HG03066 (cell line): ENCODE data around the gene CHM.
"Not testable (repeated sequence)": the region's sequence is repeated elsewhere in the genome, so short reads cannot be mapped to it uniquely, and the experiment has no call there.

Source experiments
- ATAC-seq: cut with Tn5 transposase; IDR thresholded peaks from one replicate; pipeline ENCODE4 v1.9.1; 2021; ENCODE audit warnings: low read depth; ENCODE audit not compliant: unreplicated experiment

Gene CHM

DNA sequence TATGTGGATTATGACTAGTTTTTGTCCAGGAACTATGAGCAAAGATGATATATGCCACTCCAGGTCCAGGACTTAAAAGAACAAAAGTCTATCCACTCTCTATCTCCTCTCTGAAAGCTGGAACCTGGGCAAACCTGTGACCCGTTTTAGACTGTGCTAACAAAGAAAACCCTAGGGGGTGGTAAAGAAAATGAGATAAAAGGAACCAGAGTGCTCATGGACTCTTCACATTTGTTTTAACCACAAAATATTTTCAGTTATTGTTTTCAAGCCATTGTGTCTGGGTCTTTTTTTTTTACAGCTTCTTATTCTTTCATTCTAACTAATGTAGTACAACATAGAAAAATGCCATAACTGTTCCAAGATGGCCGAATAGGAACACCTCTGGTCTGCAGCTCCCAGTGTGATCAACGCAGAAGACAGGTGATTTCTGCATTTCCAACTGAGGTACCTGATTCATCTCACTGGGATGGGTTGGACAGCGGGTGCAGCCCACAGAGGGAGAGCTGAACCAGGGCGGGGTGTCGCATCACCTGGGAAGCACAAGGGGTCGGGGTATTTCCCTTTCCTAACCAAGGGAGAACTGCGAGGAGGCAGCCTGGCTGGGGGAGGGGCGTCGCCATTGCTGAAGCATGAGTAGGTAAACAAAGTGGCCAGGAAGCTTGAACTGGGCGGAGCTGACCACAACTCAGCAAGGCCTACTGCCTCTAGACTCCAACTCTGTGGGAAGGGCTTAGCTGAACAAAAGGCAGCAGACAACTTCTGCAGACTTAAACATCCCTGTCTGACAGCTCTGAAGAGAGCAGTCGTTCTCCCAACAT lies 45.1 kb downstream of the CHM start:
- ATAC-seq, result no peak

DNA sequence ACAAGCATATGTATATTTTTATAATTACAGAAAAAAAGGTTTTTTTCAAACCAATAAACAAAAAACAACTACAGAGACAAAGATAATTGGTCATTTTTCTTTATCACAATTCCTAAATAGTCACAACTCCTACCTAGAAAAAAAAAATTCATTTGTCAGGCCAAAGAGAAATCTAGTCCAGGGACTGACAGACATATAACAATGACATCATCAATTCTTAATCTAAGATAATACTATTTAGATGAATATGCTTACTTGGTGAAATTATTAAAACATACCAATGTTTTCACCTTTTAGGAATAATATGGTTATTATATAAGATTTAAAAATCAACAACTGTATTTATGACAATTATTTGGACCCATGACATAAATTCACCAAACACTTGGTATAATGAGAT lies 48.4 kb downstream of the CHM start:
- ATAC-seq, result no peak

GRCh38 chrX:85996555-85996954 lies 50.8 kb downstream of the CHM start:
- ATAC-seq, result no peak

GRCh38 chrX:85995641-85996040 lies 51.7 kb downstream of the CHM start:
- no peak for ATAC-seq

DNA sequence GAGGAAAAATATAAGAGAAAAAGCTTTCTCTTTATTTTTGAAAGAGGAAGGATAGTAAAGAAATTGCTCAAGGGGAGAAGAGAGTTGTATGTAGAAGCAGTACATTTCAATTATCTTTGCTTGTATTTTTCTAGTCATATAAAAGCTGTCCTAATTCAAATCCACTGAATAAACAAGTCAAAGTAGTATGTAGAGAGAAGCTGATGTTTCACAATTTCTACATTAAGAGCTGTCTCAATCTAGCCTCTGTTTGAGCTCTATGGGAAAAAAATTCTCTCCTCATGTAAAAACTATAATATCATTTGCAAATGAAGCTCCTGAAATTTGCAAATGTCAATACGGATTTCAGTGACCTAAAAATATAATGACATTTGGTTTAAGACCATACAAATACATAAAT lies 52.6 kb downstream of the CHM start:
- ATAC-seq, result no peak

- ATAC-seq, result no peak
These were observed 53.1 kb downstream of the CHM start for GRCh38 chrX:85994228-85994627.

GRCh38 chrX:85993539-85994197 lies 53.7 kb downstream of the CHM start:
- ATAC-seq, result no peak

DNA sequence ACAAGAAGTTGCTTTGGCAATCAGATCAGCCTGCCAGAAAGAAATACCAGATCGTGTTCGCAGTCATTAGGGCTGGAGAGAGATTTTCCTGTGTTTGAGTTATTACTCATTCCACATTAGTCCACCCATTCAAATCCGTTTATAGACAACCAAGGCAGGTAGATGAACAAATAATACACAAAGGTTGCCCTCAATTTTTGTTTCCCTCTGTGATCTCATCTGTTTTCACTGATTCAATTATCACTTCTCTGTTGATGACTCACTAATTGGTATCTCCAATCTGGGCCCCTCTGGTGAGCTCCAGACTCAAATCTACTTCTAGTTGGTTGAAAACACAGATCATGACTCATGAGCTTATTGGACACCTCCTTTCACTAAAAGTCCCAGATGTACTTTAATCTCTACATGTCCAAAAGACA lies 54.5 kb downstream of the CHM start:
- no peak for ATAC-seq

GRCh38 chrX:85988353-85988752 lies 59.0 kb downstream of the CHM start:
- no peak for ATAC-seq

- ATAC-seq, result no peak
These were observed 67.1 kb downstream of the CHM start for GRCh38 chrX:85980286-85980685.

- peak; percentile 90 for ATAC-seq
These were observed 70.1 kb downstream of the CHM start for GRCh38 chrX:85977218-85977617.

DNA sequence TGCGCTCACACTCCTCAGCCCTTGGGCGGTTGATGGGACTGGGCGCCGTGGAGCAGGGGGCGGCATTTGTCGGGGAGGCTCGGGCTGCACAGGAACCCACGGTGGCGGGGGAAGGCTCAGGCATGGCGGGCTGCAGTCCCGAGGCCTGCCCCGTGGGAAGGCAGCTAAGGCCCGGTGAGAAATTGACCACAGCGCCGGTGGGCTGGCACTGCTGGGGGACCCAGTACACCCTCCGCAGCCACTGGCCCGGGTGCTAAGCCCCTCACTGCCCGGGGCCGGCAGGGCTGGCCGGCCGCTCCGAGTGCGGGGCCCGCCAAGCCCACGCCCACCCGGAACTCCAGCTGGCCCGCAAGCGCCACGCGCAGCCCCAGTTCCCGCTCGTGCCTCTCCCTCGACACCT lies 75.0 kb downstream of the CHM start:
- not testable (repeated sequence) for ATAC-seq

DNA sequence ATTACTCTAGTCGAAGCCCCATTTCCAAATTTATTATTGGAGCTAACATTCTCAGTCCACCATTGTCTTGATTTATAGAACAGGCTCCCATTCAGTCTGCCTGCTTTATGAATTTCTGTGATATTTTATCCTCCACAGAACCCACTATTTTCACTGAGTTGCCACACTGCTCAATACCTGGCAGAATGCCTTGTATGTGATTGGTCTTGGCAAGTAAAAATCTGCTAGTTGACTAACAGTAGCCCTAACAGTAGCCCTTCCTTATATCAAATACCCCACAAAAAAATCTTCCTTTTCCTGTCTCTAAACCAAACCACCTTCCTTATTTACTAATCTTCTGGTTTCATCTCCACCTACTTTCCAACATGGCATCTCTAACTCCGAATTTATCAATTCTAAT lies 82.6 kb downstream of the CHM start:
- no peak for ATAC-seq

GRCh38 chrX:85963736-85964135 lies 83.6 kb downstream of the CHM start:
- ATAC-seq, result no peak

DNA sequence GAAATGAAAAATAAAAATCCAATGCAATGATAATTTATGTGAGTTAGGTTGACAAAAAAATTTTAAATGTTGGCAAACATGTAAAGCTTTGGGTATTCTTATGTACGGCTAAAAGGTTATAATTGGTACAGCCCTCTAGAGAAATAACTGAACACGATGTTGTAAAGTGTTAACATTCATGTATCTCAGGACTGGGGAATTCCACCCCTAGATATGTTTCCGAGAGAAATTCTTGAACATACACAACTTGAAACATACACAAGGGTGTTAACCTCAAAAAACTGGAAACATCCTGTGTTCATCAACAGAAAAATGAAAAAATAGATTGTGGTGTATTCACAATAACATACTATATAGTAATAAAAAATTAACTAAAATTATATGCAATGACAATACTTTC lies 91.8 kb downstream of the CHM start:
- no peak for ATAC-seq

DNA sequence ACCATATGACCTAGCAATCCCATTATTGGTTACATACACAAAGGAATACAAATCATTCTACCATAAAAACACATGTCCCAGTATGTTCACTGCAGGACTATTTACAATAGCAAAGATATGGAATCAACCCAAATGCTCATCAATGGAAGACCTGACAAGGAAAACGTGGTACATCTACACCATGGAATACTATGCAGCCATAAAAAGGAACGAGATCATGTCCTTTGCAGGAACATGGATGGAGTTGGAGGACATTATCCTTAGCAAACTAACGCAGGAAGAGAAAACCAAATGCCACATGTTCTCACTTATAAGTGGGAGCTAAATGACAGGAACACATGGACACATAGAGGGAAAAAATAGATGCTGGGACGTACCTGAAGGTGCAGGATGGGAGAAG lies 102.6 kb downstream of the CHM start:
- ATAC-seq, result not testable (repeated sequence)

DNA sequence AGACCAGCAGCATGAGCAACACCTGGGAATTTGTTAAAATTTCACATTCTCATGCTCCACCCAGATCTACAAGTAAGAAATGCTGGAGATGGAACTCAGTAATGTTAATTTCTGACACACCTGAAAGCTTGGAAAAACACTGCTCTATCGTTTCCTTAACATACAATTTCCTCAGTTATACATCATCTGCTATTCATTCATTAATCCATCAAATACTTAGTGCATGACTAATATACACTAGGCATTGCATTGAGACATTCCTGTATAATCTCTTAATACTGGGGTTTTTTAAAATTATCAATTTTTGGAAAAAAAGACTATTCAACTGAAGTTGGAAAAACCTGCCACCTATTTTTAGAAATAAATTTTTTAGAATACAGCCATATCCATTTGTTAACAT lies 106.1 kb downstream of the CHM start:
- no peak for ATAC-seq

- ATAC-seq, result not testable (repeated sequence)
These were observed 107.4 kb downstream of the CHM start for GRCh38 chrX:85939942-85940341.

- ATAC-seq, result not testable (repeated sequence)
These were observed 113.0 kb downstream of the CHM start for GRCh38 chrX:85934399-85934798.

GRCh38 chrX:85930099-85930498 lies 117.3 kb downstream of the CHM start:
- ATAC-seq, result no peak

DNA sequence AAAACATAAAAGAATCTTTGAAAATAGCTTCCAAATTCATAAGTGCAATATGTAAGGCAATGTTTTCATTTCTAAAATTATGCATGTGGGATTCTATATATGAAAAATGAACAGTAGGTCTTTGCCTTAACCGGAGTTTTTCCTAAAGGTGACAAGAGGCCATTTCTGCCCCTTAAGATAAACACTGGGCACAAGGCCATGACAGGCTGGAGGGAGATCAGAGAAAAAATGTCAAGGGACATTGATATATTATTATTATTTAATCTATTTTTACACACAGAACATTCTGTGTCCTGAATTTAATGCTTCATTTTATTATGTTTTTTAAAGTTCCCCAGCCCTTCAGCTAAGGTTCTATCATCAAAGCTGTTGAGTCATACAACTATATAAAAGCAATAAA lies 118.8 kb downstream of the CHM start:
- ATAC-seq, result no peak

DNA sequence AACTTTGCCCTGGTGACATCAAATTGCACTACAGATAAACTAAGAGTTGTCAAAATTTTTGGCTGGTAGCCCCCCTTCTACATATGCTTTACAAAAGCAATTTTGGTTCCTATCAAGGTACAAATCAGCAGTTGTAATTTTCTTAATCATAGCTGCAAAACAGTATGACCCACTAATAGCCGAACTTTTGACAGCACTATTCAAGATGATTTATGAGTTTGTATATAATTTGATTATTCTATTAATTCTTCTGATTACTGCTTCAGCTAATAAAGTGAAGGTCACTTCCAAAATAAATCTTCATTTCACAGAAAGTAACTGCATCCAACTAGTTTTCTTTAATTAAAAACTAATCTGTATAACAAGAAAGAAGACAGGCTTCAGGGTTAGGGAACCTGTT lies 119.6 kb downstream of the CHM start:
- ATAC-seq, result no peak
